ENCODE results near the gene PDGFRB. TPM values are rescaled to one million over a fixed set of nuclear protein-coding genes. Genes with fewer than 3 reads are reported as not detected.

Gene PDGFRB
- total RNA-seq, 1 experiment from 2014 or later = 0.66 TPM

- no peaks in the 10 kb centered on the region for H3F3A ChIP-seq (ENCODE audit: low read length, unreplicated experiment)
- ATAC-seq = no peak
- no TSS peak for BruUV-seq (replicated peaks)
- H3K9ac ChIP-seq (ENCODE audit: low read length) = no peak overlapping the region
- intact Hi-C loops (cut with micrococcal nuclease) = no loop called here
- H3K4me2 ChIP-seq (ENCODE audit: low read length) = no peak overlapping the region
- no peaks in the 10 kb centered on the region for H3K4me1 ChIP-seq (ENCODE audit: insufficient read depth, low read length)
- H3K27ac ChIP-seq (ENCODE audit: low read length) = no peak overlapping the region
- H3K4me3 ChIP-seq (ENCODE audit: low read length) = no peak overlapping the region
- DNase-seq = no peak
- H3K36me3 ChIP-seq (ENCODE audit: low read depth, low read length) = no peaks in the 10 kb centered on the region
- POLR2A ChIA-PET (ENCODE audit: unreplicated experiment) = no interaction called here
- no peaks in the 10 kb centered on the region for H3K9me2 ChIP-seq (replicated peaks; ENCODE audit: low read length)
- H2AFZ ChIP-seq (ENCODE audit: low read length) = no peak overlapping the region
- CTCF ChIA-PET = no interaction called here
- no peaks in the 10 kb centered on the region for H3K9me3 ChIP-seq (ENCODE audit: low read length)
- H3K27me3 ChIP-seq (ENCODE audit: low read length) = no peaks in the 10 kb centered on the region
- TF ChIP-seq, protein P1, sequence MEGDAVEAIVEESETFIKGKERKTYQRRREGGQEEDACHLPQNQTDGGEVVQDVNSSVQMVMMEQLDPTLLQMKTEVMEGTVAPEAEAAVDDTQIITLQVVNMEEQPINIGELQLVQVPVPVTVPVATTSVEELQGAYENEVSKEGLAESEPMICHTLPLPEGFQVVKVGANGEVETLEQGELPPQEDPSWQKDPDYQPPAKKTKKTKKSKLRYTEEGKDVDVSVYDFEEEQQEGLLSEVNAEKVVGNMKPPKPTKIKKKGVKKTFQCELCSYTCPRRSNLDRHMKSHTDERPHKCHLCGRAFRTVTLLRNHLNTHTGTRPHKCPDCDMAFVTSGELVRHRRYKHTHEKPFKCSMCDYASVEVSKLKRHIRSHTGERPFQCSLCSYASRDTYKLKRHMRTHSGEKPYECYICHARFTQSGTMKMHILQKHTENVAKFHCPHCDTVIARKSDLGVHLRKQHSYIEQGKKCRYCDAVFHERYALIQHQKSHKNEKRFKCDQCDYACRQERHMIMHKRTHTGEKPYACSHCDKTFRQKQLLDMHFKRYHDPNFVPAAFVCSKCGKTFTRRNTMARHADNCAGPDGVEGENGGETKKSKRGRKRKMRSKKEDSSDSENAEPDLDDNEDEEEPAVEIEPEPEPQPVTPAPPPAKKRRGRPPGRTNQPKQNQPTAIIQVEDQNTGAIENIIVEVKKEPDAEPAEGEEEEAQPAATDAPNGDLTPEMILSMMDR (conservative IDR thresholded peaks at IDR 0.05; ENCODE audit: low read depth, low read length) = no peak
- TF ChIP-seq EZH2phosphoT487 (IDR thresholded peaks at IDR 0.05; ENCODE audit: borderline replicate concordance, low read length) (no peak), EZH2 (IDR thresholded peaks at IDR 0.05; ENCODE audit: low read length, unreplicated experiment) (no peak)
- H4K20me1 ChIP-seq (ENCODE audit: low read length) = no peaks in the 10 kb centered on the region
- H3K79me2 ChIP-seq (ENCODE audit: low read length) = no peaks in the 10 kb centered on the region
Measured at GRCh38 chr5:150105928-150106615, 49.6 kb downstream of the PDGFRB start.

- no TSS peak for BruUV-seq (replicated peaks)
- H3K79me2 ChIP-seq (ENCODE audit: low read length) = no peaks in the 10 kb centered on the region
- POLR2A ChIA-PET (ENCODE audit: unreplicated experiment) = no interaction called here
- intact Hi-C loops (cut with micrococcal nuclease) = no loop called here
- H3K9me2 ChIP-seq (replicated peaks; ENCODE audit: low read length) = no peaks in the 10 kb centered on the region
- H3K4me3 ChIP-seq (ENCODE audit: low read length) = no peak overlapping the region
- no peak overlapping the region for H3K27ac ChIP-seq (ENCODE audit: low read length)
- no peaks in the 10 kb centered on the region for H4K20me1 ChIP-seq (ENCODE audit: low read length)
- DNase-seq (no peak), ATAC-seq (no peak)
- CTCF ChIA-PET = no interaction called here
- TF ChIP-seq, protein P1 (conservative IDR thresholded peaks at IDR 0.05; ENCODE audit: low read depth, low read length) = no peak
- no peak for TF ChIP-seq EZH2phosphoT487 (IDR thresholded peaks at IDR 0.05; ENCODE audit: borderline replicate concordance, low read length)
- no peak for TF ChIP-seq EZH2 (IDR thresholded peaks at IDR 0.05; ENCODE audit: low read length, unreplicated experiment)
- no peak overlapping the region for H3K9ac ChIP-seq (ENCODE audit: low read length)
- no peak overlapping the region for H3K4me2 ChIP-seq (ENCODE audit: low read length)
- no peaks in the 10 kb centered on the region for H3F3A ChIP-seq (ENCODE audit: low read length, unreplicated experiment)
- no peaks in the 10 kb centered on the region for H3K27me3 ChIP-seq (ENCODE audit: low read length)
- no peak overlapping the region for H2AFZ ChIP-seq (ENCODE audit: low read length)
- H3K4me1 ChIP-seq (ENCODE audit: insufficient read depth, low read length) = no peaks in the 10 kb centered on the region
- H3K9me3 ChIP-seq (ENCODE audit: low read length) = no peaks in the 10 kb centered on the region
- no peaks in the 10 kb centered on the region for H3K36me3 ChIP-seq (ENCODE audit: low read depth, low read length)
Measured at GRCh38 chr5:150104550-150104870, 51.1 kb downstream of the PDGFRB start.

GRCh38 chr5:150103678-150104549 is 51.7 kb downstream of the PDGFRB start:
- Histone ChIP-seq H3K9me3 (ENCODE audit: low read length) (no peaks in the 10 kb centered on the region), H3K4me1 (ENCODE audit: insufficient read depth, low read length) (no peaks in the 10 kb centered on the region), H3K9ac (ENCODE audit: low read length) (no peak overlapping the region), H3F3A (ENCODE audit: low read length, unreplicated experiment) (no peaks in the 10 kb centered on the region), H3K9me2 (replicated peaks; ENCODE audit: low read length) (no peaks in the 10 kb centered on the region), H3K27ac (ENCODE audit: low read length) (no peak overlapping the region), H3K36me3 (ENCODE audit: low read depth, low read length) (no peaks in the 10 kb centered on the region), H3K79me2 (ENCODE audit: low read length) (no peaks in the 10 kb centered on the region), H3K4me2 (ENCODE audit: low read length) (no peak overlapping the region), H4K20me1 (ENCODE audit: low read length) (no peaks in the 10 kb centered on the region), H2AFZ (ENCODE audit: low read length) (no peak overlapping the region), H3K27me3 (ENCODE audit: low read length) (no peaks in the 10 kb centered on the region), H3K4me3 (ENCODE audit: low read length) (no peak overlapping the region)
- TF ChIP-seq, protein P1 (conservative IDR thresholded peaks at IDR 0.05; ENCODE audit: low read depth, low read length) = no peak
- no peak for TF ChIP-seq EZH2phosphoT487 (IDR thresholded peaks at IDR 0.05; ENCODE audit: borderline replicate concordance, low read length)
- no peak for TF ChIP-seq EZH2 (IDR thresholded peaks at IDR 0.05; ENCODE audit: low read length, unreplicated experiment)
- ATAC-seq (no peak), DNase-seq (no peak)
- BruUV-seq (replicated peaks) = no TSS peak
- intact Hi-C loops (cut with micrococcal nuclease) = no loop called here
- POLR2A ChIA-PET (ENCODE audit: unreplicated experiment) = no interaction called here
- CTCF ChIA-PET = interaction anchor here (0.5 kb wide), 1 partner anchor 277 kb away, joined by 4 read pairs; no protein-coding TSS in a partner anchor
